ENCODE results near the gene TMEM179.

TMEM179 gene

GRCh38 chr14:104551851-104552737 is 52.5 kb downstream of the TMEM179 start:
- H3K4me2 ChIP-seq (ENCODE audit: low read depth, low read length, poor library complexity, severe bottlenecking) = no peak overlapping the region
- TF ChIP-seq CTCF (IDR thresholded peaks at IDR 0.05; ENCODE audit: insufficient read depth, low read length, poor library complexity, severe bottlenecking) (no peak), EZH2phosphoT487 (conservative IDR thresholded peaks at IDR 0.05; ENCODE audit: low read length) (no peak)
- H3F3A ChIP-seq (ENCODE audit: insufficient read depth) = no peaks in the 10 kb centered on the region
- no peaks in the 10 kb centered on the region for H3K9me2 ChIP-seq (replicated peaks; ENCODE audit: insufficient read depth, low read length)
- no peak overlapping the region for H2AFZ ChIP-seq (ENCODE audit: low read depth, low read length, severe bottlenecking)
- no peaks in the 10 kb centered on the region for H3K79me2 ChIP-seq (ENCODE audit: insufficient read depth, low read length)
- H3K27me3 ChIP-seq (ENCODE audit: low read length) = no peaks in the 10 kb centered on the region
- H3K4me3 ChIP-seq (ENCODE audit: insufficient read depth, low read length, poor library complexity, severe bottlenecking) = no peak overlapping the region
- H4K20me1 ChIP-seq (ENCODE audit: low read depth, low read length) = no peaks in the 10 kb centered on the region
- H3K9ac ChIP-seq (ENCODE audit: low read length) = no peak overlapping the region
- H3K9me3 ChIP-seq (ENCODE audit: insufficient read depth, low read length) = no peaks in the 10 kb centered on the region
- no peak overlapping the region for H3K27ac ChIP-seq (ENCODE audit: low read depth, low read length)
- H3K36me3 ChIP-seq (ENCODE audit: low read length) = no peaks in the 10 kb centered on the region

GRCh38 chr14:104550861-104551728 is 53.5 kb downstream of the TMEM179 start:
- Histone ChIP-seq H3K9me2 (replicated peaks; ENCODE audit: insufficient read depth, low read length) (no peaks in the 10 kb centered on the region), H3K4me2 (ENCODE audit: low read depth, low read length, poor library complexity, severe bottlenecking) (no peak overlapping the region), H3F3A (ENCODE audit: insufficient read depth) (no peaks in the 10 kb centered on the region), H3K9me3 (ENCODE audit: insufficient read depth, low read length) (no peaks in the 10 kb centered on the region), H3K27me3 (ENCODE audit: low read length) (no peaks in the 10 kb centered on the region), H3K4me3 (ENCODE audit: insufficient read depth, low read length, poor library complexity, severe bottlenecking) (no peak overlapping the region), H3K9ac (ENCODE audit: low read length) (no peak overlapping the region), H3K79me2 (ENCODE audit: insufficient read depth, low read length) (no peaks in the 10 kb centered on the region), H2AFZ (ENCODE audit: low read depth, low read length, severe bottlenecking) (no peak overlapping the region), H3K36me3 (ENCODE audit: low read length) (no peaks in the 10 kb centered on the region), H3K27ac (ENCODE audit: low read depth, low read length) (no peak overlapping the region), H4K20me1 (ENCODE audit: low read depth, low read length) (no peaks in the 10 kb centered on the region)
- TF ChIP-seq CTCF (IDR thresholded peaks at IDR 0.05; ENCODE audit: insufficient read depth, low read length, poor library complexity, severe bottlenecking) (no peak), EZH2phosphoT487 (conservative IDR thresholded peaks at IDR 0.05; ENCODE audit: low read length) (no peak)

- Histone ChIP-seq H3K9me3 (ENCODE audit: insufficient read depth, low read length) (no peaks in the 10 kb centered on the region), H3K27me3 (ENCODE audit: low read length) (no peaks in the 10 kb centered on the region), H3K4me3 (ENCODE audit: insufficient read depth, low read length, poor library complexity, severe bottlenecking) (no peak overlapping the region), H3K36me3 (ENCODE audit: low read length) (no peaks in the 10 kb centered on the region), H3F3A (ENCODE audit: insufficient read depth) (no peaks in the 10 kb centered on the region), H2AFZ (ENCODE audit: low read depth, low read length, severe bottlenecking) (no peak overlapping the region), H3K27ac (ENCODE audit: low read depth, low read length) (no peak overlapping the region), H3K4me2 (ENCODE audit: low read depth, low read length, poor library complexity, severe bottlenecking) (no peak overlapping the region), H3K9me2 (replicated peaks; ENCODE audit: insufficient read depth, low read length) (no peaks in the 10 kb centered on the region), H3K79me2 (ENCODE audit: insufficient read depth, low read length) (no peaks in the 10 kb centered on the region), H3K9ac (ENCODE audit: low read length) (no peak overlapping the region), H4K20me1 (ENCODE audit: low read depth, low read length) (no peaks in the 10 kb centered on the region)
- TF ChIP-seq EZH2phosphoT487 (conservative IDR thresholded peaks at IDR 0.05; ENCODE audit: low read length) (no peak), CTCF (IDR thresholded peaks at IDR 0.05; ENCODE audit: insufficient read depth, low read length, poor library complexity, severe bottlenecking) (no peak)
These were observed 54.2 kb downstream of the TMEM179 start for GRCh38 chr14:104550340-104550860.

All from SU-DHL-6 (cell line).